ENCODE data around the gene ATP8B4. TPM values are rescaled to one million over a fixed set of nuclear protein-coding genes. Genes with fewer than 3 reads are reported as not detected.

The ATP8B4 gene
- total RNA-seq, 6 experiments from 2014 or later = 0.31 to 1.6 (median 0.91) TPM

DNA sequence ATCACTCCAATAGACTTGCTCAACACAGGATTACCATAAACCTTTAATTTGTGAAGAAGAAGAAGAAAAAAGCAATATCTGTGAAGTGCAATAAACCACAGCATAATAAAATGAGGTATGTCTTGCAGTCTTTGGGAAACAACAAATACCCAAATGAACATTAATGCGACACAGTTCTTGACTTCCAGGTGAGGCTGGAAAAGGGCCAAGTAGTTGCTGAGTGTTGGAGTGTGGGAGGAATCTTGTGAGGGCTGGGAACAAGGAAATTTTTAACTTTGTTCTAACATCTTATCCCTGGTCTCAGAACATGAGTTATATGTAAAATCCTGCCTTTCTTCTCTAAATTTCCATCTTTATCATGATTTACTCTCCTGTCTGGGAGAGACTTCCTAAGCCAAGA is 291.7 kb downstream of the ATP8B4 start:
- Mint-ChIP-seq H3K4me3 (no peak overlapping the region), H3K4me1 (ENCODE audit: low read depth) (peaks cover 39% of the 10 kb centered on the region), H3K27ac (no peak overlapping the region), H3K9me3 (no peaks in the 10 kb centered on the region), H3K36me3 (ENCODE audit: low read depth) (peaks cover 8% of the 10 kb centered on the region; the same call in 1 of the 2 replicates), H3K27me3 (ENCODE audit: insufficient read depth) (peaks cover 3% of the 10 kb centered on the region)
- DNase-seq = no peak
- TF ChIP-seq, protein P1, sequence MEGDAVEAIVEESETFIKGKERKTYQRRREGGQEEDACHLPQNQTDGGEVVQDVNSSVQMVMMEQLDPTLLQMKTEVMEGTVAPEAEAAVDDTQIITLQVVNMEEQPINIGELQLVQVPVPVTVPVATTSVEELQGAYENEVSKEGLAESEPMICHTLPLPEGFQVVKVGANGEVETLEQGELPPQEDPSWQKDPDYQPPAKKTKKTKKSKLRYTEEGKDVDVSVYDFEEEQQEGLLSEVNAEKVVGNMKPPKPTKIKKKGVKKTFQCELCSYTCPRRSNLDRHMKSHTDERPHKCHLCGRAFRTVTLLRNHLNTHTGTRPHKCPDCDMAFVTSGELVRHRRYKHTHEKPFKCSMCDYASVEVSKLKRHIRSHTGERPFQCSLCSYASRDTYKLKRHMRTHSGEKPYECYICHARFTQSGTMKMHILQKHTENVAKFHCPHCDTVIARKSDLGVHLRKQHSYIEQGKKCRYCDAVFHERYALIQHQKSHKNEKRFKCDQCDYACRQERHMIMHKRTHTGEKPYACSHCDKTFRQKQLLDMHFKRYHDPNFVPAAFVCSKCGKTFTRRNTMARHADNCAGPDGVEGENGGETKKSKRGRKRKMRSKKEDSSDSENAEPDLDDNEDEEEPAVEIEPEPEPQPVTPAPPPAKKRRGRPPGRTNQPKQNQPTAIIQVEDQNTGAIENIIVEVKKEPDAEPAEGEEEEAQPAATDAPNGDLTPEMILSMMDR (IDR thresholded peaks at IDR 0.05) = no peak

DNA sequence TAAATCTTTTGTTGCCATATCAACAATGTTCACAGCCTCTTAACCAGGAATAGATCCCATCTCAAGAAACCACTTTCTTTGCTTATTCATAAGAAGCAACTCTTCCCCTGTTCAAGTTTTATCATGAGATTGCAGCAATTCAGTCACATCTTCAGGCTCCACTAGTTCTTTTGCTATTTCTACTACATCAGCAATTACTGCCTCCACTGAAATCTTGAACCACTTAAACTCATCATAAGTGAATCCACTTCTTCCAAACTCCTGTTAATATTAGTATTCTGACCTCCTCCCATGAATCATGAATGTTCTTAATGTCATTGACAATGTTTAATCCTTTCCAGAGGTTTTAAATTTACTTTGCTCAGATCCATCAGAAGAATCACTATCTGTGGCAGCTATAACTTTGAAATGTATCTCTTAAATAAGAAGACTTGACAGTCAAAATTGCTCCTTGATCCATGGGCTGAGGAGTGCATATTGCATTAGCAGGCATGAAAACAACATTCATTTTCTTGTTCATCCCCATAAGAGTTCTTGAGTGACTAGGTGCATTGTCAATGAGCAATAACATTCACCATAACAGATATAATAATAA is 292.3 kb downstream of the ATP8B4 start:
- Mint-ChIP-seq H3K4me3 (no peak overlapping the region), H3K27ac (no peak overlapping the region), H3K4me1 (ENCODE audit: low read depth) (peaks cover 33% of the 10 kb centered on the region), H3K36me3 (ENCODE audit: low read depth) (peaks cover 8% of the 10 kb centered on the region; the same call in 1 of the 2 replicates), H3K27me3 (ENCODE audit: insufficient read depth) (peaks cover 3% of the 10 kb centered on the region), H3K9me3 (no peaks in the 10 kb centered on the region)
- TF ChIP-seq, protein P1 (IDR thresholded peaks at IDR 0.05) = no peak
- no peak for DNase-seq

DNA sequence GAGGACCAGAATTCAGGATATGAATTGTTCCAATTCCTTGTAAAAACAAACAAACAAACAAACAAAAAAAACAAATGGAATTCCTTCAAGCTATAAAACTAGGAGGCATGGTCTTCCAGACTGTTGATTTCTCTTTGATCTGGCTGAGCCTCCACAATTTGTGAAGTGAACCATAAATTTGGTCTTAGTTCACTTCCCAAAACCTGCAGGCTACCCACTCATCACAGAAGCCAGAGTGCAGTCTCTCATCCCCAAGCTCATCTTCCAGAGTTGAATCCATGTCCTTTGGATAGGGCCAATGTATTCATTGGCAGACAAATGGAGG is 294.3 kb downstream of the ATP8B4 start:
- no peaks in the 10 kb centered on the region for H3K9me3 Mint-ChIP-seq
- H3K4me3 Mint-ChIP-seq = no peak overlapping the region
- peaks cover under 1% of the 10 kb centered on the region; the same call in 1 of the 2 replicates for H3K36me3 Mint-ChIP-seq (ENCODE audit: low read depth)
- TF ChIP-seq, protein P1 (IDR thresholded peaks at IDR 0.05) = no peak
- H3K27me3 Mint-ChIP-seq (ENCODE audit: insufficient read depth) = peaks cover 3% of the 10 kb centered on the region
- no peak overlapping the region for H3K27ac Mint-ChIP-seq
- H3K4me1 Mint-ChIP-seq (ENCODE audit: low read depth) = peaks cover 14% of the 10 kb centered on the region
- DNase-seq = no peak

DNA sequence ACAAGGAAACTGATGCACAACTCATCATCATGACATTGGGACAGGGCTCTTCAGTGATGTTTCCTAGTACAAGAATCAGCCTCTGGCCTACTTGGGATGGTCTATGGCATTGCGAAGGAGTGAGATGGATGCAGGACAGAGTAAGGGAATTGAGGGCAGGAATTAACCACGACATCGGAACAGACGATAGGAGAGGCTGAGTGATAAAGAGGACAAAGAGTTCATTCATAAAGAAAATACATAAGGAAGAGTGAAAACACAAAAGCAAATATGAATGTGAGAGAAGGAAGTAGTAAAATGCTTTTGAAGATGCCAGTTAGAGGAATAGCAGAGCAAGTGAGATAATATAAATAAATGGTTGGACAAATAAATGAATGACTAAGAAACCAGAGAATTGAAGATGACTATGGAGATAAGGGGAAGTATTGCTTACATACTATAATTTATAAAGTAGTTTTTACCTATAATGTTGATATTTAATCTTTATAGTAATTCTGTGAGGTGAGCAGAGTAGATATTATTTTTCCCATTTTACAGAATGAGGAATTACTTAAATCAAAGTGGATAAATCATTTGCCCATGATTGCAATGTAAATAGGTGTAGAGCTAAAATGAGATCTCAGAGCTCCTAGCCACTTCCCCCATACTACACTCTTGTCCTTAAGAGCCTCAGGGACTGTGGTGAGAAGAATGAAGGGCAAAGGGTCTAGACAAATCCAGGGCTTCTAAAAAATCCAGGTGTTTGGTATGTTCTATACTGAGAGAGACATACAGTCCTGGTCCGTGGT is 294.9 kb downstream of the ATP8B4 start:
- DNase-seq = no peak
- H3K27me3 Mint-ChIP-seq (ENCODE audit: insufficient read depth) = peaks cover 3% of the 10 kb centered on the region
- no peaks in the 10 kb centered on the region for H3K36me3 Mint-ChIP-seq (ENCODE audit: low read depth)
- H3K9me3 Mint-ChIP-seq = no peaks in the 10 kb centered on the region
- TF ChIP-seq, protein P1 (IDR thresholded peaks at IDR 0.05) = no peak
- peaks cover 13% of the 10 kb centered on the region for H3K4me1 Mint-ChIP-seq (ENCODE audit: low read depth)
- H3K27ac Mint-ChIP-seq = no peak overlapping the region
- H3K4me3 Mint-ChIP-seq = no peak overlapping the region

DNA sequence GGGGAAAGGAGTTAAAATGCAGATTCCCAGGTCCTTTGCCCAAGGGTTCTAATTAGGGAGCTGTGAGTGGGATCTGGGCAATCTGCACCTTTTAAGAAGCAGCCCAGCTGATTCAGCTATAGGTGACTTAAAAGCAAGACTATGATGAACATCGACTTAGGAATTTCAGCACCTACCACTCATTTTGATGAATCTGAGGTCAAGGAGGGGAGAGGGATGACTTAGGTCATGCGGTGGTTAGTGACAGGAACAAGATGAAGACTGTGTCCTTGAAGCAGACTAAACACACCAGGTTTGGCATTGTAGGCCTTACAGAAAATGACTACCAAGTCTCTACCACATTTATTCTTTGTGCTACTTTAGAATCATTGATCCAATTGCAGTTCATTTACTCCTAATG is 301.9 kb downstream of the ATP8B4 start:
- no peaks in the 10 kb centered on the region; the same call in 1 of the 2 replicates for H3K36me3 Mint-ChIP-seq (ENCODE audit: low read depth)
- H3K4me1 Mint-ChIP-seq (ENCODE audit: low read depth) = peaks cover 22% of the 10 kb centered on the region
- no peak overlapping the region for H3K4me3 Mint-ChIP-seq
- no peak for DNase-seq
- no peaks in the 10 kb centered on the region for H3K9me3 Mint-ChIP-seq
- H3K27me3 Mint-ChIP-seq (ENCODE audit: insufficient read depth) = no peaks in the 10 kb centered on the region
- TF ChIP-seq, protein P1 (IDR thresholded peaks at IDR 0.05) = no peak
- no peak overlapping the region for H3K27ac Mint-ChIP-seq

Data from HFFc6 (cell line).